ENCODE results near the gene SMIM26. TPM values are rescaled to one million over a fixed set of nuclear protein-coding genes. Genes with fewer than 3 reads are reported as not detected.

SMIM26 gene
- total RNA-seq, 2 donors from 2014 or later = 67.6 to 80.3 TPM

DNA sequence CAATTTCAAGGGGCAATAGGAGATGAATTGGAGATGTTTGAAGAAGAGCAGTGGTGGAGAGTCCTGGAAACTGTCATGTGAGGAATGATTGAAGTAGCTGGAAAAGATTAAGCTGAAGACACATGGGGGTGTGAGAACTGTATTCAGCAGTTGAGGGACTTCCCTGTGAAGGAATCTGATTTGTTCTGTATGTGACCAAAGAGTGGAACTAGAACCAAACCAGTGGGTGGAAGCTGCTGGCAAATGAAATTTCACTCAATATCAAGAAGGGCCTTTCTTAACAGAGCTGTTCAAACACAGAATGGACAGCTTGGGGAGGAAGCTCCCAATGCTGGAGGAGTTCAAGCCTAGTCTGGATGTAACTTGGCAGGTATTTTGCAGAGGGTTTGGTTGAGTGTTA lies 38.2 kb upstream of the SMIM26 start:
- Mint-ChIP-seq H3K4me3 (no peak overlapping the region), H3K27ac (no peak overlapping the region), H3K9me3 (no peaks in the 10 kb centered on the region), H3K27me3 (ENCODE audit: insufficient read depth) (no peaks in the 10 kb centered on the region), H3K4me1 (no peaks in the 10 kb centered on the region), H3K36me3 (ENCODE audit: low read depth) (peaks cover 87% of the 10 kb centered on the region)
- Histone ChIP-seq H3K9me3 (ENCODE audit: control insufficient read depth, low read length) (no peaks in the 10 kb centered on the region), H3K4me3 (ENCODE audit: low read length) (no peak overlapping the region), H3K36me3 (ENCODE audit: control insufficient read depth, insufficient read depth, low read length) (peaks cover 98% of the 10 kb centered on the region), H3K4me1 (ENCODE audit: control insufficient read depth, insufficient read depth, low read length) (no peaks in the 10 kb centered on the region), H3K27ac (ENCODE audit: low read depth, low read length) (no peak overlapping the region), H3K9ac (ENCODE audit: extremely low read depth, low read length, poor library complexity, severe bottlenecking) (no peak overlapping the region), H3K27me3 (ENCODE audit: control insufficient read depth, insufficient read depth, low read length, poor library complexity, severe bottlenecking) (no peaks in the 10 kb centered on the region)
- no peak for DNase-seq
- TF ChIP-seq, protein P1, sequence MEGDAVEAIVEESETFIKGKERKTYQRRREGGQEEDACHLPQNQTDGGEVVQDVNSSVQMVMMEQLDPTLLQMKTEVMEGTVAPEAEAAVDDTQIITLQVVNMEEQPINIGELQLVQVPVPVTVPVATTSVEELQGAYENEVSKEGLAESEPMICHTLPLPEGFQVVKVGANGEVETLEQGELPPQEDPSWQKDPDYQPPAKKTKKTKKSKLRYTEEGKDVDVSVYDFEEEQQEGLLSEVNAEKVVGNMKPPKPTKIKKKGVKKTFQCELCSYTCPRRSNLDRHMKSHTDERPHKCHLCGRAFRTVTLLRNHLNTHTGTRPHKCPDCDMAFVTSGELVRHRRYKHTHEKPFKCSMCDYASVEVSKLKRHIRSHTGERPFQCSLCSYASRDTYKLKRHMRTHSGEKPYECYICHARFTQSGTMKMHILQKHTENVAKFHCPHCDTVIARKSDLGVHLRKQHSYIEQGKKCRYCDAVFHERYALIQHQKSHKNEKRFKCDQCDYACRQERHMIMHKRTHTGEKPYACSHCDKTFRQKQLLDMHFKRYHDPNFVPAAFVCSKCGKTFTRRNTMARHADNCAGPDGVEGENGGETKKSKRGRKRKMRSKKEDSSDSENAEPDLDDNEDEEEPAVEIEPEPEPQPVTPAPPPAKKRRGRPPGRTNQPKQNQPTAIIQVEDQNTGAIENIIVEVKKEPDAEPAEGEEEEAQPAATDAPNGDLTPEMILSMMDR (conservative IDR thresholded peaks at IDR 0.05) = no peak

DNA sequence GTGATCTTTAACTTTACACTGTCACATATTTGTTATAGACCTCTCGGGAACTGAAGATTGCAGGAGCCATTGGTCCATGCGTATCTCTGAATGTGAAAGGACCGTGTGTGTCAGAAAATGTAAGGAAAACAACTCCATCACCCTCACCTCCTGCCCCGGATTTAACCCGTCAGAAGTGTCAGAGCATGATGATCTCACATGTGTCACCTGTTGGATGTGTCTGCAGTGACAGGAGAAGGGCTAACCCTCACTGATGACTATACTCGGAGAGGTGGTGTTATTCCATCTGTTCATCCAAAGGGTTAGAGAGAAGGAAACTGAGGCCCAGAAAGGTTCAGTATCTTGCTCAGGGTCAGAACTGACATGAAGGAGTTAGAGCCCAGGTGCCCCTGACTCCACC lies 34.6 kb upstream of the SMIM26 start:
- Mint-ChIP-seq H3K9me3 (no peaks in the 10 kb centered on the region), H3K27me3 (ENCODE audit: insufficient read depth) (no peaks in the 10 kb centered on the region), H3K4me1 (no peaks in the 10 kb centered on the region), H3K4me3 (no peak overlapping the region), H3K36me3 (ENCODE audit: low read depth) (peaks cover 94% of the 10 kb centered on the region), H3K27ac (no peak overlapping the region)
- Histone ChIP-seq H3K27ac (ENCODE audit: low read depth, low read length) (no peak overlapping the region), H3K9ac (ENCODE audit: extremely low read depth, low read length, poor library complexity, severe bottlenecking) (no peak overlapping the region), H3K36me3 (ENCODE audit: control insufficient read depth, insufficient read depth, low read length) (peaks cover 89% of the 10 kb centered on the region), H3K4me3 (ENCODE audit: low read length) (no peak overlapping the region), H3K4me1 (ENCODE audit: control insufficient read depth, insufficient read depth, low read length) (no peaks in the 10 kb centered on the region), H3K9me3 (ENCODE audit: control insufficient read depth, low read length) (no peaks in the 10 kb centered on the region), H3K27me3 (ENCODE audit: control insufficient read depth, insufficient read depth, low read length, poor library complexity, severe bottlenecking) (no peaks in the 10 kb centered on the region)
- TF ChIP-seq, protein P1 (conservative IDR thresholded peaks at IDR 0.05) = no peak
- WGBS, 2 experiments (ENCODE audit: insufficient coverage in 1 of 2, insufficient read length in 1 of 2) = 83 to 95% methylated on average over 2 to 6 of the region's 6 CpGs
- DNase-seq = no peak

DNA sequence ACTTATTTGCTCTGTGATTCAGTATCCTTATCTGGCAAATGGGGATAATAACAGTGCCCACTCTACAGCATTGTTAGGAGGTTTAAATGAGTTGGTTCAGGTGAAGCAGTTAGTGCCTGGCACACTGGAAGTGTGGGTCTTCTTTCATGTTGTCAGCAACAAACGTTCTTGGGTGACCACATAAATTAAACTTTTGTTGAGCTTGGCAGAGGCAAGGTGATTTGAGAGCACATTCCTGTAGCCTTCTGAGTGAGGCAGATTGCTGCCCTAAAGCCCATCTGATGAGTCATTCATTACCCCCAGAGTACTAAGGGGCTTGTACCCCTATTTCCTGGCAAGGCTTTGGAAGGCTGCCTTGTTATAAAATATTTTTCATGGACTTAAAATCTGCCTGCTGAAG lies 33.7 kb upstream of the SMIM26 start:
- Histone ChIP-seq H3K27me3 (ENCODE audit: control insufficient read depth, insufficient read depth, low read length, poor library complexity, severe bottlenecking) (no peaks in the 10 kb centered on the region), H3K9ac (ENCODE audit: extremely low read depth, low read length, poor library complexity, severe bottlenecking) (no peak overlapping the region), H3K9me3 (ENCODE audit: control insufficient read depth, low read length) (no peaks in the 10 kb centered on the region), H3K27ac (ENCODE audit: low read depth, low read length) (no peak overlapping the region), H3K4me3 (ENCODE audit: low read length) (no peak overlapping the region), H3K36me3 (ENCODE audit: control insufficient read depth, insufficient read depth, low read length) (peaks cover 82% of the 10 kb centered on the region), H3K4me1 (ENCODE audit: control insufficient read depth, insufficient read depth, low read length) (no peaks in the 10 kb centered on the region)
- WGBS, 2 experiments (ENCODE audit: insufficient coverage in 1 of 2, insufficient read length in 1 of 2) = 95% methylated on average over 1 of the region's 1 CpG; no CpG with 5 or more reads in 1 of the 2 experiments
- Mint-ChIP-seq H3K4me3 (no peak overlapping the region), H3K27ac (no peak overlapping the region), H3K9me3 (no peaks in the 10 kb centered on the region), H3K4me1 (no peaks in the 10 kb centered on the region), H3K36me3 (ENCODE audit: low read depth) (peaks cover 90% of the 10 kb centered on the region), H3K27me3 (ENCODE audit: insufficient read depth) (no peaks in the 10 kb centered on the region)
- no peak for DNase-seq
- TF ChIP-seq, protein P1 (conservative IDR thresholded peaks at IDR 0.05) = no peak

All from endodermal cell (in vitro differentiated cells).